Subcutaneous abdominal adipose tissue (tissue), 5 donors: ENCODE results near the gene CCN5.
A peak's percentile ranks its signal among the peaks of the same experiment; 100 is the strongest.

Experiments
- H3K27ac ChIP-seq: one replicate; pipeline ENCODE4 v1.7.0; 2013; ENCODE audit warnings: low read depth, mild to moderate bottlenecking, inconsistent platforms, low read length, moderate library complexity
- H3K27me3 ChIP-seq, 5 donors: one replicate each; pipeline ENCODE4 v1.7.0; 2013; ENCODE audit warnings: low read length in 5 of 5, inconsistent platforms in 1 of 5; ENCODE audit not compliant: control insufficient read depth in 5 of 5, insufficient read depth in 4 of 5
- H3K36me3 ChIP-seq, 5 donors: one replicate each; pipeline ENCODE4 v1.7.0; 2013; ENCODE audit warnings: low read length in 5 of 5; ENCODE audit not compliant: control insufficient read depth in 5 of 5, insufficient read depth in 5 of 5
- H3K4me1 ChIP-seq, 5 donors: one replicate each; pipeline ENCODE4 v1.7.0; 2013; ENCODE audit warnings: low read length in 5 of 5, mild to moderate bottlenecking in 3 of 5, moderate library complexity in 1 of 5; ENCODE audit not compliant: control insufficient read depth in 5 of 5, insufficient read depth in 5 of 5
- H3K4me3 ChIP-seq, 5 donors: one replicate each; pipeline ENCODE4 v1.7.0; 2013; ENCODE audit warnings: low read length in 5 of 5, low read depth in 1 of 5
- H3K9ac ChIP-seq, 5 donors: one replicate each; pipeline ENCODE4 v1.7.0; 2013; ENCODE audit warnings: low read length in 5 of 5, mild to moderate bottlenecking in 4 of 5, moderate library complexity in 3 of 5
- H3K9me3 ChIP-seq, 5 donors: one replicate each; pipeline ENCODE4 v1.7.0; 2013; ENCODE audit warnings: low read length in 5 of 5; ENCODE audit not compliant: control insufficient read depth in 5 of 5
- donor health status: healthy.
- donor health status: healthy.
- donor health status: healthy.
- donor health status: healthy.
- donor health status: healthy.

CCN5 gene

DNA sequence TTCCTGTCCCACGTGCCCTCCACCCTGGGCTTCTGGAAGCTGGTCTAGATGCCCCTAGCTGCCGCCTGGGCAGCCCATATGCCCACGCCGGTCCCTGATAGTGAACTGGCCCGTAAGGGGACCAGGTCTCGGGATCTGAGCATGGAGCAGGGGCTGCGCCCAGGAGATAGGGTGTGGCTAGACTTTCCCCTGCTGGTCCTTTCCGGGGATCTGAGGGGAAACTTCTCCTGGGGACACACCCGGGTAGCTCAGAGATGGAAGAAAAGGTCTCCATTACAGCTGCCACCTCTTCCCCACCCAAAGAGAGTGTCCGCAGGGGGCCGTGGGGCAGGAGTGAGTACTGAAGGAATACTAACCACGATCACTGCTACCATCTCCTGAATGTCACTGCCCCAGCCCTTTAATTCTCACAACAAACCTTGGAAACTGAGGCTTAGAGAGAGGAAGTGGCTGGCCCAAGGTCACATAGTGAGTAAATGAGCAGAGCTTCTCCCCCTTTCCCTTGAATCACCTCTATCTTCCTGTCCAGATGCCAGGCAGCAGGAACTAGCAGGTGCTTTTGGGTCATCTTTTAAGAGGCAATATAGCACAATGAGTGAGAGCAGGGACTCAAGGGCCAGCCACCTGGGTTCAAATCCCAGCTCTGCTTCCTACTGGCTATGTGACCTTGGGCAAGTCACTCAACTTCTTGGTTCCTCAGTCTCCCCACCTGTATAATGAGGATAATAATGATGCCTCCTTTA, 11.8 kb upstream of the CCN5 start:
- H3K9me3 ChIP-seq = no peaks in the 10 kb centered on the region
- H3K9ac ChIP-seq = peak overlapping the region in 3 of 5 donors; percentile 8 to 52 (median 21)
- H3K36me3 ChIP-seq = no peaks in the 10 kb centered on the region
- no peak overlapping the region for H3K4me3 ChIP-seq
- H3K27ac ChIP-seq = peak overlapping the region; percentile 69
- peaks cover 14 to 52% (median 47%) of the 10 kb centered on the region in 5 donors for H3K4me1 ChIP-seq
- no peaks in the 10 kb centered on the region for H3K27me3 ChIP-seq

GRCh38 chr20:44703956-44704488, 11.1 kb upstream of the CCN5 start:
- peak overlapping the region; percentile 69 for H3K27ac ChIP-seq

DNA sequence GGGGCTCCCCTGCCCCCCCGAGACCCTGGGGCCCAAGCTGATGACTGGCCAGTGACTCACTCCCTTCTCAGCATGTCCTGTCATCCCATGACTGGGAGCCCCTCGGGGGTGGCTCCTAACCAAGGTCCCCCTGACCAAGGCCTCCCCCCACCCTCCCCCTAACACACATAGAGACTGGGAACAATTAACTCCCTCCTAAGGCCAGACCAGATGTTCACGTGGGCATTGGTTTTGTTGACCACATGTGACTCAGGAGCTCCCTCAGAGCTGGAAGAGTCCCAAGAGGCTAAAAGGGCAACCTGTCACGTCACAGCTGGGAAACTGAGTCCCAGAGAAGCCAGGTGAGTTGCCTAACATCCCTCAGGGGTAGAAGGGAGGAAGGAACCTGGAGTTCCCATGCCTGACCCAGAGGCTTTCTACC, 10.6 kb upstream of the CCN5 start:
- no peaks in the 10 kb centered on the region for H3K36me3 ChIP-seq
- no peaks in the 10 kb centered on the region for H3K9me3 ChIP-seq
- peak overlapping the region; percentile 4 for H3K27ac ChIP-seq
- H3K27me3 ChIP-seq = no peaks in the 10 kb centered on the region
- no peak overlapping the region for H3K9ac ChIP-seq
- peaks cover 14 to 52% (median 47%) of the 10 kb centered on the region in 5 donors for H3K4me1 ChIP-seq
- H3K4me3 ChIP-seq = no peak overlapping the region

More at GRCh38 chr20:44703956-44704488, 11.1 kb upstream of the CCN5 start:
- no peak overlapping the region for H3K9ac ChIP-seq
- H3K4me1 ChIP-seq = peaks cover 14 to 52% (median 47%) of the 10 kb centered on the region in 5 donors
- no peaks in the 10 kb centered on the region for H3K27me3 ChIP-seq
- H3K36me3 ChIP-seq = no peaks in the 10 kb centered on the region
- H3K4me3 ChIP-seq = no peak overlapping the region
- H3K9me3 ChIP-seq = no peaks in the 10 kb centered on the region

DNA sequence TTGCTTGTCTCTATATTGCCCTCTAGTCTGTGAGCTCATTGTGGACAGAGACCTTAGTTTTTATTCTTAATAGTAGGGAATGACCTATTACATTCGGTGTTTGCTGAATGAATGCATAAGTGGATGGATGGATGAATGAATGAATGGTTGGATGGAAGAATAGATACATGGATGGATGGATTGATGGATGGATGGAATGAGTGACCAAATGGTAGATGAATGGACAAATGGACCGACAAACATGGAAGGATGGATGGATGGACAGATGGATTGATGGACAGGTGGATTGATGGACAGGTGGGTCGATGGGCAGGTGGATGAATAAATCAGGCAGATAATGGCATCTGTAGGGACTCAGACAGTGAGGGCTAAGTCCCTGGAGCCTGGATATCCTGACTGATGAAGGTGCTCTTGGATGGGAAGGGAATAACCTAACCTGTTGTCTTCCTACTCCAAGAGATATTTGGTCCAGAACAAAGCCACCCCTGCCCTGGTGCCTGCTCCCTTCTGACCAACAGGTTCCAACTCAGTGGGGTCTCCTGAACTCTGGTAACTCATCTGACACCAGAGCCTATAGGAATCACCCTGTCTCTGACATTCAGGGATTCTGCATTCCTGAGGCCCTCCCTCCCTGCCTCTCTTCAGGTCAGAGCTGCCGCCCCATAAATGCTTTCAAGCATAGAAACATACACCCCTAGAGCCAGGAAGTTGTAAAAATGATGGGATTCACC, 9.6 kb upstream of the CCN5 start:
- no peak overlapping the region for H3K9ac ChIP-seq
- no peaks in the 10 kb centered on the region for H3K36me3 ChIP-seq
- no peak overlapping the region for H3K4me3 ChIP-seq
- H3K4me1 ChIP-seq = peaks cover 14 to 51% (median 47%) of the 10 kb centered on the region in 5 donors
- no peaks in the 10 kb centered on the region for H3K9me3 ChIP-seq
- no peaks in the 10 kb centered on the region for H3K27me3 ChIP-seq
- peak overlapping the region; percentile 4 for H3K27ac ChIP-seq

DNA sequence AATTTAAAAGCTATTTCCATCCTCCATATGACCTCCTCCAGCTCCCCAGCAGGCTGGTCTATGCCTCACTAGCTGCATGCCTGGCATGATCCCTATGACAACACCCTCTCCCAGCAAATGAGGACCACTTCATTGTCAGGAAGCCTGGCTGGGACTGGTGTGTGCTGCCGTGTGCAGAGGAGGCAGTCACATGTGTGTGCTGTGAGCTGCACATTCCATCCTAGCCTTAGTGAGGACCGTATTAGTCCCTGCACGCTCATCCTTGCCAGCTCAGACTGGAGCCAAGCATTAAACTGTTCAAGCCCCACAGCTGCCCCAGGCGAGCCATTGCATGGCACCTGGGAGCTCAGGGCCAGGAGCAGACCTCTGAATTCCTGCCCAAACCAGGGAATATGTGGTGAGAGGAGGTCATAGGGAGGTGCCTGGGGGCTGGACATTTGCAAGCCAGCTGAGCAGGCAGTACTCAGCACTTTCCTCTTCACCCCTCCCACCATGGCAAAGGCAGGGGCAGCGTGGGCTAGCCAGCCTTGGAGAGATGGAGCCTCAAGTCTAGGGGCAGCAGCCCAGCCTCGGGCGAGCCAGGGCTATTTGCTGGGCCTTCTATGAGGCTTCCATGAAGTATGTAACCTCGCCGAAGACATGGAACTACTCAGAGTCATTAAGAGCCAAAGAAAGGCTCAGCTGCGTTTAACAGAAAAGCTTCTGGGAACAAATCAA, 8.7 kb upstream of the CCN5 start:
- H3K36me3 ChIP-seq = no peaks in the 10 kb centered on the region
- no peak overlapping the region for H3K4me3 ChIP-seq
- no peak overlapping the region for H3K27ac ChIP-seq
- peaks cover 11 to 42% (median 38%) of the 10 kb centered on the region in 5 donors for H3K4me1 ChIP-seq
- no peaks in the 10 kb centered on the region for H3K9me3 ChIP-seq
- H3K27me3 ChIP-seq = no peaks in the 10 kb centered on the region
- H3K9ac ChIP-seq = no peak overlapping the region

DNA sequence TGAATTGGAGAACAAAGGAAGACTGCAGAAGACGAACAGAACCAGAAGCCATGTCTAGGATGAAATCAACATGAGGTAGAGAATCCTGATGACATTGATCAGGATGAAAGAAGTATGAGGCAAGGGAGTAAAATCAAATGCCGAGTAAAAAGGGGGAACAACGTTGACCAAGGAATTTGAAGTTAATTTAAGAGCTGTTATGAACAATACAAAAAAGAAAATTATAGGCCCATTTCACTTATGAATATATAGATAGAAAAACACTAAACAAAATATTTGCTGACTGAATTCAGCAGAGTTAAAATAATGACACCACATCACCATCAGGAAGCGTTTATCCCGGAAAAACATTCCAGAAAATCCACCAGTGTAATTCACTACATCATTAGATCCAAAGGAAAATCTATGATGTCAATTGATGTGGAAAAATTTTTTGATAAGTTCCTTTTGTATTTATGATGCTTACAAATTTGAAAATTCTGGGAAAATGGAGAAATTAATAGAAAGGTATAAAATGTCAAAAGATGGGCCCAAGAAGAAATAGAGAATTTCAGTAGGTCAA, 8.1 kb upstream of the CCN5 start:
- no peak overlapping the region for H3K27ac ChIP-seq

DNA sequence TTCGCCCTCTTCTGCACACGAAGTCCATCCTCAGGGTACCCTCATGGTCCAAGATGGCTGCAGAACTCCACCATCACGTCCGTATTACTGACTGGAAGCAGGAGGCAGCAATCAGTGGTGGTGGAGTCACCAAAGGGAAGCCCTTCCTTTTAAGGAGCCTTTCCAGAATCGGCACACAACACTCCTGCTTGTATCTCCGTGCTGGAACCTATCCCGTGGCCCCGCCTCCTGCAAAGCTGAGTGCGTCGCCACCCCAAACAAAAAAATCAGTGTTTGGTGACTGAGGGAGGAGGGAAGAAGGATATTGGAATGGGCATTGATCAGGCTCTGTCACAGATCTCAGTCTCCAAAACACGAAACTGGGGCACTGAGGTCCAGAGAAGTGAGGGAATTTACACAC, 5.8 kb upstream of the CCN5 start:
- Histone ChIP-seq H3K27me3 (no peaks in the 10 kb centered on the region), H3K4me3 (no peak overlapping the region), H3K36me3 (no peaks in the 10 kb centered on the region), H3K4me1 (peaks cover 3 to 21% (median 15%) of the 10 kb centered on the region in 5 donors), H3K27ac (no peak overlapping the region), H3K9me3 (no peaks in the 10 kb centered on the region), H3K9ac (no peak overlapping the region)

More for the DNA sequence above, 8.1 kb upstream of the CCN5 start:
- Histone ChIP-seq H3K9me3 (no peaks in the 10 kb centered on the region), H3K4me3 (no peak overlapping the region), H3K36me3 (no peaks in the 10 kb centered on the region), H3K4me1 (peaks cover 10 to 36% (median 32%) of the 10 kb centered on the region in 5 donors), H3K27me3 (no peaks in the 10 kb centered on the region), H3K9ac (no peak overlapping the region)

- Histone ChIP-seq H3K27ac (no peak overlapping the region), H3K4me1 (peaks cover 6 to 25% (median 19%) of the 10 kb centered on the region in 5 donors), H3K27me3 (no peaks in the 10 kb centered on the region), H3K4me3 (no peak overlapping the region), H3K36me3 (no peaks in the 10 kb centered on the region), H3K9me3 (no peaks in the 10 kb centered on the region), H3K9ac (no peak overlapping the region)
Observed at GRCh38 chr20:44709797-44710196, 5.4 kb upstream of the CCN5 start.

DNA sequence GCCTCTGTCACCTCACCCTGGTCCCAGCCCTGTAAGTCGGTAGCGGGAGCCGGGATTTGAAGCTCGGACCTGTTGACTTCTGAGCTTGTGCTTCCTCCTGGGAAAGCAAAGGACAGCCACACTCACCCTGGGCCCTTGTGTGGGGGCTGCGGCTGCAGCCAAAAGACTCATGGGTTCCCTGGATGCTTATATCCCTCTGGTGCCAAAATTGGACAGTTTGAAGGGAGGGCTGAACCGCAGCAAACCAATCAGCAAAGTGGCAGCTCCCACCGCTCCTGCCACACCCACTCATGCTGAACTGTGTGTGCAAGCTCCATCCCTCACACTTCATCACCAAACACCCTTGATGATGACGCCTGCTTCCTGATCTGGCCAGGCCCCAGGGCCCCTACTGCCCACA, 3.9 kb upstream of the CCN5 start:
- H3K27ac ChIP-seq = no peak overlapping the region
- H3K9ac ChIP-seq = no peak overlapping the region
- H3K4me3 ChIP-seq = no peak overlapping the region
- H3K27me3 ChIP-seq = no peaks in the 10 kb centered on the region
- H3K4me1 ChIP-seq = peaks cover 6 to 33% (median 29%) of the 10 kb centered on the region in 5 donors
- H3K36me3 ChIP-seq = no peaks in the 10 kb centered on the region
- no peaks in the 10 kb centered on the region for H3K9me3 ChIP-seq
